Type B pancreatic cell (in vitro differentiated cells): Measurements from ENCODE around the gene PADI1. TPM values are rescaled to one million over a fixed set of nuclear protein-coding genes. Genes with fewer than 3 reads are reported as not detected.
A peak's percentile ranks its signal among the peaks of the same experiment; 100 is the strongest.

Experiments used
- DNase-seq: peaks from one replicate; pipeline ENCODE4 v3.0.0; 2021; ENCODE audit warnings: mixed read lengths; ENCODE audit not compliant: unreplicated experiment; ENCODE audit errors: extremely low spot score
- H3K27ac Mint-ChIP-seq: 2 replicates; pipeline ENCODE4 v1.8.0; 2021; ENCODE audit warnings: mild to moderate bottlenecking, mixed read lengths
- H3K27me3 Mint-ChIP-seq: 2 replicates; pipeline ENCODE4 v1.8.0; 2021; ENCODE audit warnings: mixed read lengths
- H3K36me3 Mint-ChIP-seq: 2 replicates; pipeline ENCODE4 v1.8.0; 2021; ENCODE audit warnings: mixed read lengths
- H3K4me1 Mint-ChIP-seq: one replicate; pipeline ENCODE4 v1.8.0; 2021; ENCODE audit warnings: mixed read lengths; ENCODE audit not compliant: unreplicated experiment
- H3K4me3 Mint-ChIP-seq: 2 replicates; pipeline ENCODE4 v1.8.0; 2021; ENCODE audit warnings: mild to moderate bottlenecking, mixed read lengths
- H3K9me3 Mint-ChIP-seq: 2 replicates; pipeline ENCODE4 v1.8.0; 2021; ENCODE audit warnings: mixed read lengths
- total RNA-seq: library from RNA; stranded (reverse); gene quantifications from 2 replicates; pipeline ENCODE4 v1.2.1, GENCODE V29; 2021; ENCODE audit warnings: low replicate concordance
- TF ChIP-seq, protein P1 (sequence below): fragments of 200-600 bp; sonication (generic); conservative IDR thresholded peaks from 2 replicates; pipeline ENCODE4 v1.5.0; 2021; ENCODE audit warnings: antibody characterized with exemption, mild to moderate bottlenecking

The PADI1 gene
- total RNA-seq, 1 donor from 2014 or later: 21.2 TPM

DNA sequence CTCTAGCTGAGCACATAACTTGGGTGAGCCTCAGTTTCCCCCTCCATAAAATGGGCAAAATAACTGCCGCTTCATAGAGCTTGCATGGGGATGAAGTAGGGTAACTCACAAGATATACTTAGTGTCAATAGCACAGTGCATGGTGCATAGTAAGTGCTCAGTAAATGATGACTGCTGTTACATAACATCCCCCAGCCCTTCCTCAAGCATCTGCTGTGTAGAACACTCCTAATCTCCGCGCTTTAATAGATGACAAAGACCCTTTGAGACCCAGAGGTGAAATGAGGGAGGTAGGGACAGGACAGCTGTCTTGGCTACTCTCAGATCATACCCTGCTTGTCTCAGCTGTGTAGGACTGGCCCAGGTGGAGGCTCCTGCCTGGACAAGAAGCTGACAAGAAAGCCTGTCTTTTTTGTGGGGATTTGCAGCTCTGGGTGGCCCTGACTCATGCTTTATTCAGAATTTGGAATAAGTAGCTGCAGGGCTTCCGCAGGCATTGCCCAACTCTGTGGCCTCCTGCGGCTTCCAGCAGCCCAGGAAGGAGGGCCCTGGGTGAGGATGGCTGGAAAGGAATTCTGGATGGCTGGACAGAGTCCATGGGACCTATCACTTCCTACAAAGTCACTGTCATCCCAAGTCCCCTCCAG, 82.3 kb downstream of the PADI1 start:
- Mint-ChIP-seq H3K4me3 (no peak overlapping the region), H3K9me3 (no peaks in the 10 kb centered on the region), H3K36me3 (no peaks in the 10 kb centered on the region), H3K27me3 (peaks cover 14% of the 10 kb centered on the region), H3K4me1 (peaks cover 6% of the 10 kb centered on the region), H3K27ac (no peak overlapping the region)
- TF ChIP-seq, protein P1, sequence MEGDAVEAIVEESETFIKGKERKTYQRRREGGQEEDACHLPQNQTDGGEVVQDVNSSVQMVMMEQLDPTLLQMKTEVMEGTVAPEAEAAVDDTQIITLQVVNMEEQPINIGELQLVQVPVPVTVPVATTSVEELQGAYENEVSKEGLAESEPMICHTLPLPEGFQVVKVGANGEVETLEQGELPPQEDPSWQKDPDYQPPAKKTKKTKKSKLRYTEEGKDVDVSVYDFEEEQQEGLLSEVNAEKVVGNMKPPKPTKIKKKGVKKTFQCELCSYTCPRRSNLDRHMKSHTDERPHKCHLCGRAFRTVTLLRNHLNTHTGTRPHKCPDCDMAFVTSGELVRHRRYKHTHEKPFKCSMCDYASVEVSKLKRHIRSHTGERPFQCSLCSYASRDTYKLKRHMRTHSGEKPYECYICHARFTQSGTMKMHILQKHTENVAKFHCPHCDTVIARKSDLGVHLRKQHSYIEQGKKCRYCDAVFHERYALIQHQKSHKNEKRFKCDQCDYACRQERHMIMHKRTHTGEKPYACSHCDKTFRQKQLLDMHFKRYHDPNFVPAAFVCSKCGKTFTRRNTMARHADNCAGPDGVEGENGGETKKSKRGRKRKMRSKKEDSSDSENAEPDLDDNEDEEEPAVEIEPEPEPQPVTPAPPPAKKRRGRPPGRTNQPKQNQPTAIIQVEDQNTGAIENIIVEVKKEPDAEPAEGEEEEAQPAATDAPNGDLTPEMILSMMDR: no peak
- DNase-seq: no peak

DNA sequence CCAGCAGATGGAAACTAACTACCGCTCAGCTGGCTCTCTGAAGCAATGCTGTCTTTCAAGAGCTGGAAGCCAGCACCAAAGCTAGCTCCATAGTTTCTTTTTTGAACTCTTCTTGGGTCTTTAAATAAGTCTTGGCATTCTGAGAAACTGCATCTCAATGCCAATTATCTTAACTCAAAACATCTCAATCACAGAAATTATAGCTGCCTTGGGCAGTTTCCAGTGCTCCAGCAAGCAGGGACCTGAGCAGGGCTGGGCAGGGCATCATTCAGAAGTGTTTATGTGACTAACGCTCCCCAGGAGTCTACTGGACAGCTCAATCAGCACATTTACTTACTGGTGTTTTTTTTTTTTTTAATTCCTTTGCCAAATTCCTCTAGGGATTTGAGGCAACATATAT, 84.8 kb downstream of the PADI1 start:
- DNase-seq: no peak
- peak overlapping the region; percentile 25 for H3K4me3 Mint-ChIP-seq
- TF ChIP-seq, protein P1: no peak
- H3K27me3 Mint-ChIP-seq: peaks cover 7% of the 10 kb centered on the region
- H3K36me3 Mint-ChIP-seq: no peaks in the 10 kb centered on the region
- no peaks in the 10 kb centered on the region for H3K9me3 Mint-ChIP-seq
- peak overlapping the region; percentile 18 for H3K27ac Mint-ChIP-seq
- peaks cover 6% of the 10 kb centered on the region for H3K4me1 Mint-ChIP-seq

DNA sequence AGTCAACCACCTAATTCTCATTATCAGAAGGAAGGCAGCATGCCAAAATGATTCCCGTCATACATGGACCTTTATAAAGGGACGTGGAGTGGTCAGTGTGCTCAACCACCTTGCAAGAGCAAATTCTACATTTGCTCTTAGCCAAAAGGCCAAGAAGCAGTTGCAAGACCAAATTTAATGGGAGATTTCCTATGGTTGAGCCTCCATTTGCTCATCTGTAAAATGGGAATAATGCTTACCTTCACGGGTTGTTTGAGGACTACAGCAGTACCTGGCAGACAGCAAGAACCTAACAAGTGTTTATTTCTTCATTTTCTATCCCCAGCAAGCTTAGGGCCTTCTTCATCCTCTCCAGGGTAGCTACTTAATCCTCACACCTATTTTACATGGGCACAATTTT, 85.6 kb downstream of the PADI1 start:
- TF ChIP-seq, protein P1: no peak
- no peak for DNase-seq
- Mint-ChIP-seq H3K27ac (no peak overlapping the region), H3K4me3 (no peak overlapping the region), H3K4me1 (peaks cover 6% of the 10 kb centered on the region), H3K9me3 (no peaks in the 10 kb centered on the region), H3K36me3 (no peaks in the 10 kb centered on the region), H3K27me3 (peaks cover 5% of the 10 kb centered on the region)

DNA sequence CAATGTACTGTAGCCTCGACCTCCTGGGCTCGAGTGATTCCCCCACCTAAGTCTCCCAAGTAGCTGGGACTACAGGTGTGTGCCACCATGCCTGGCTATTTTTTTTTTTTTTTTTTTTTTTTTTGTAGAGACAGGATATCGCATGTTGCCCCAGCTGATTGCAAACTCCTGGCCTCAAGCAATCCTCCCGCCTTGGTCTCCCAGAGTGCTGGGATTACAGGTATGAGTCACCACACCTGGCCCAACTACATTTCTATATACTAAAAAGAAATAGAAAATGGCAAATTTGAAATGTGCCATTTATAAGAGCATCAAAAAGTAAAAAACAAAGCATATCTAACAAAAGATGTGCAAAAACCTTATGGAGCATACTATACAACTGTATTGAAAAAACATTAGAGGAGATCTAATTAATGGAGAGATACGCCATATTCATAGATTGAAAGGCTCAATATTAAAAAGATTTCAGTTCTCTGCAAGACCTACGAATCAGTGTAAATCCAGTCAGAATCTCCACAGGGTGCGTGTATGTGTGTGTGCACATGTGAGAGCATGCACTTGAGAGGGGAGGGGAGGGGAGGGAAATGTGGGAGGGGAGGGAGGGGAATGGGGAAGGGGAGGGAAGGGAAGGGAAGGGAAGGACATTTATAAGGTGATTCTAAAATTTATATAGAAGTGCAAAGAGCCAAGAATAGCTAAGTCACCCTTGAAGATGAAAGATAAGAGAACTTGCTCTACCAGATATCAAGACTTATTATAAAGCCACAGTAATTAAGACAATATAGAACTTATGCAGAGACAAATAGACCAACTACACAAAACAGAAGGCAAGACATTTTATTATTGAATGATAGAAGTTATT, 87.6 kb downstream of the PADI1 start:
- Mint-ChIP-seq H3K4me1 (peaks cover 6% of the 10 kb centered on the region), H3K36me3 (no peaks in the 10 kb centered on the region), H3K27me3 (peaks cover 5% of the 10 kb centered on the region), H3K9me3 (no peaks in the 10 kb centered on the region), H3K27ac (no peak overlapping the region), H3K4me3 (no peak overlapping the region)
- TF ChIP-seq, protein P1: no peak
- DNase-seq: no peak

DNA sequence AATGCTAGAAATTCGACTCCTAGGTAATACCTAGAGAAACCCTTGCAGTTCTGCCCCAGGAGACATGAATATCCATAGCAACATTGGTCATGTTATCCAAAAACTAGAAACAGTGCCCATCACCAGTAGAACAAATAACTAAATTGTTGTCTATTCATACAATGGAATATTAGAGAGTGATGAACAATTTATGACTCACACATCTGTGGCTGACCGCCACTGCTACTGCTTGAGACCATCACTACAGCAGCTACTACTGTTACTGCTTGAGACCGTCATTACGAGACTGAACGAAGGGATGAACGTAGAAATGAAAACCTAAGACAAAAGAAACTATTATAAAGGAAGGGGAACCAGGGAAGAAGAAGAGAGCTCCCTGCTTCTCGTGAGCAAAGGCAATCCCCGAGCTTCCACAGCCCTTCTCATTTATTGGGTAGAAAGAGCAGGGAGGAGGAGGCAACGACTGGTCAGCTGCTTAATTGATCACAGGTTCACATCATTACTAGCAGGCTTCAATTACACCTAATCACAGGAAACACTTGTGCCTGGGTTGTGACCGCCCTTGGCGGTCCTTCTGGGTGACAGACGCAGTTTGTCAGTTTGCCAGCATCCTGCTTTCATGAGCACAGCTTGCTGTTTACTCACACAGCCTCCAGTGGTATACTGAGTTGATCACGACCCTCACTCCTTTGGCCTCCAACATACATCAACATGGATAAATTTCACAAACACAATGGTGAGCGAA, 88.9 kb downstream of the PADI1 start:
- no peak overlapping the region for H3K4me3 Mint-ChIP-seq
- H3K4me1 Mint-ChIP-seq: peaks cover 6% of the 10 kb centered on the region
- no peak overlapping the region for H3K27ac Mint-ChIP-seq
- TF ChIP-seq, protein P1: no peak
- no peaks in the 10 kb centered on the region for H3K36me3 Mint-ChIP-seq
- peaks cover 2% of the 10 kb centered on the region for H3K27me3 Mint-ChIP-seq
- no peaks in the 10 kb centered on the region for H3K9me3 Mint-ChIP-seq
- DNase-seq: no peak
